ENCODE data around the gene PER1.

DNA sequence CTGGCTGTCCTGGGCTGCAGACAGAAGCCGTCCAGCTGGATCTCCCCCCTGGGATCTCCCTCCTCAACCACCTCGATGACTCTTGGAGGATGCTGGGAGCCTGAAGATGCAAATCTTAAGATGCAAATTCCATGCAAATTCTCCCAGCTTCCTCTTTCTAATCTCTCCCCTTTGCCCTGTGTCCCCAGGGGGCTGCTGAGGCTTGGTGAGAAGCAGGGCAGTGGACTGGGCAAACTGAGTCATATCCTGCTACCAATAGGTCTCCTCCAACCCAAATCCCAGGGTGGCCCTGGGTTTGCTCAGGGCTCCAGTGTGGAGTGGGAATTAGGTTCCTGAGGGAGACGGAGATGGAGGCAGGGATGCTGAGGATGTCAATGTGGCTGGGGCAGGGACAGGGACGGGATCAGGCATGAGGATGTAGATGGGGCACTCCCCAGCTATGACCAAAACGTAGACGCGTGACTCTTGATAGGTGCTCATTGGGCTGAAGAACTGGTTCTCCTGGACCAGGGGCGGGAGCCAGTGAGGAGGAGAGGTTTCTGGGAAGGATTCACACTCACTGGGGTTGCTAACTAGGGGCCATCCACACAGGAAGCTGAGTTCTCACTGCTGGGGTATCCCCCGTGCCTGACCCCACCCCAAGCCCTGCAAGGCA is 61.0 kb downstream of the PER1 start:
- TF ChIP-seq, protein P1, sequence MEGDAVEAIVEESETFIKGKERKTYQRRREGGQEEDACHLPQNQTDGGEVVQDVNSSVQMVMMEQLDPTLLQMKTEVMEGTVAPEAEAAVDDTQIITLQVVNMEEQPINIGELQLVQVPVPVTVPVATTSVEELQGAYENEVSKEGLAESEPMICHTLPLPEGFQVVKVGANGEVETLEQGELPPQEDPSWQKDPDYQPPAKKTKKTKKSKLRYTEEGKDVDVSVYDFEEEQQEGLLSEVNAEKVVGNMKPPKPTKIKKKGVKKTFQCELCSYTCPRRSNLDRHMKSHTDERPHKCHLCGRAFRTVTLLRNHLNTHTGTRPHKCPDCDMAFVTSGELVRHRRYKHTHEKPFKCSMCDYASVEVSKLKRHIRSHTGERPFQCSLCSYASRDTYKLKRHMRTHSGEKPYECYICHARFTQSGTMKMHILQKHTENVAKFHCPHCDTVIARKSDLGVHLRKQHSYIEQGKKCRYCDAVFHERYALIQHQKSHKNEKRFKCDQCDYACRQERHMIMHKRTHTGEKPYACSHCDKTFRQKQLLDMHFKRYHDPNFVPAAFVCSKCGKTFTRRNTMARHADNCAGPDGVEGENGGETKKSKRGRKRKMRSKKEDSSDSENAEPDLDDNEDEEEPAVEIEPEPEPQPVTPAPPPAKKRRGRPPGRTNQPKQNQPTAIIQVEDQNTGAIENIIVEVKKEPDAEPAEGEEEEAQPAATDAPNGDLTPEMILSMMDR (conservative IDR thresholded peaks at IDR 0.05; ENCODE audit: low read length): no peak
- TF ChIP-seq EZH2phosphoT487 (IDR thresholded peaks at IDR 0.05; ENCODE audit: borderline replicate concordance, low read depth, low read length): no peak
